SU-DHL-6 (cell line): ENCODE data around the gene LRRC75B.

Experiments used
- EZH2phosphoT487 ChIP-seq: fragments of 200-600 bp; sonication (generic), shearing (Covaris generic); conservative IDR thresholded peaks from 2 replicates; pipeline ENCODE4 v1.6.1; 2018; ENCODE audit warnings: mild to moderate bottlenecking, antibody characterized with exemption, low read length, moderate library complexity, mixed read lengths
- TF ChIP-seq, protein P1 (sequence below): fragments of 200-600 bp; sonication (generic); IDR thresholded peaks from one replicate; pipeline ENCODE4 v1.5.1; 2017; ENCODE audit warnings: antibody characterized with exemption, mild to moderate bottlenecking, low read length, moderate library complexity; ENCODE audit not compliant: insufficient read depth, poor library complexity, severe bottlenecking

DNA sequence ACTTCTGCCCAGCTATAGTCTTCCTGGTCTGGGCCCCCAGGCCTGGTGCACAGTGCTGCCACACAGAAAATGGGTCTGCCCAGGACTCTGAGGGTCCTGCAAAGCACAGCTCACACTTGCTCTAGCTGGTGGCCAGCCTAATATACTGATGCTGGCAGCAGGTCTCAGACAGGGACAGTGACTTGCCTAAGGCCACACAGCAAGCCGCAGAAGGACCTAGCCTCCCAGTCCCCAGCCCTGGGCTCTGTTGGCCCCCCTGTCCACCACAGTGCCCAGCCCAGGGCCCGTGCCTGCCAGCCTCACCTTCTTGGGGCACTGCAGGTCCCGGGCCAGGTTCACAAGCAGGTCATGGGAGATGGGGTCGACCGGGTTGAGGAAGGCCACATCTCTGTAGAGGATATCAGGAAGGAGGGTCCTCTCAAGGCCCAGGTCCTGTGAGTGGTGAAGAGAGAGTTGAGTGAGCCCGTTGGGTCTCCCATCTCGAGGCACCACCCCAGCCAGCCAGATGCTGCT, 3.3 kb downstream of the LRRC75B start:
- TF ChIP-seq, protein P1, sequence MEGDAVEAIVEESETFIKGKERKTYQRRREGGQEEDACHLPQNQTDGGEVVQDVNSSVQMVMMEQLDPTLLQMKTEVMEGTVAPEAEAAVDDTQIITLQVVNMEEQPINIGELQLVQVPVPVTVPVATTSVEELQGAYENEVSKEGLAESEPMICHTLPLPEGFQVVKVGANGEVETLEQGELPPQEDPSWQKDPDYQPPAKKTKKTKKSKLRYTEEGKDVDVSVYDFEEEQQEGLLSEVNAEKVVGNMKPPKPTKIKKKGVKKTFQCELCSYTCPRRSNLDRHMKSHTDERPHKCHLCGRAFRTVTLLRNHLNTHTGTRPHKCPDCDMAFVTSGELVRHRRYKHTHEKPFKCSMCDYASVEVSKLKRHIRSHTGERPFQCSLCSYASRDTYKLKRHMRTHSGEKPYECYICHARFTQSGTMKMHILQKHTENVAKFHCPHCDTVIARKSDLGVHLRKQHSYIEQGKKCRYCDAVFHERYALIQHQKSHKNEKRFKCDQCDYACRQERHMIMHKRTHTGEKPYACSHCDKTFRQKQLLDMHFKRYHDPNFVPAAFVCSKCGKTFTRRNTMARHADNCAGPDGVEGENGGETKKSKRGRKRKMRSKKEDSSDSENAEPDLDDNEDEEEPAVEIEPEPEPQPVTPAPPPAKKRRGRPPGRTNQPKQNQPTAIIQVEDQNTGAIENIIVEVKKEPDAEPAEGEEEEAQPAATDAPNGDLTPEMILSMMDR = no peak
- no peak for TF ChIP-seq EZH2phosphoT487
